ENCODE results near the gene ARID3A.

DNA sequence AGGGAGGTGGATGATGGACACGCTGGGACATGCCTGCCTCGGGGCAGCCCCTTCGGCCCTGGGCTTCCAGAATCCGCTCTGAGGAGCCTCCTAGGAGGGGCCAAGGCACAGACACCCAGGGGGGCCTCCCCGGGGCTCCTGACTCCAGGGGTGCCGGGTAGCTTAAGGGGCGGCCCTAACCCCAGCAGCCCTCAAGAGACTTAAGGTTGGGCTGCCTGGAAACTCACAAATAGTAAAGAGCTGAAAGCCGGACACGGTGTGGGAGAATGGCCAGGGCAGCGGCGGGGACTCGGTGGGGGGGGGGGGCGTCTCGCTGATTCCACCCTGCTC lies 7.7 kb downstream of the ARID3A start:
- TF ChIP-seq, protein P1, sequence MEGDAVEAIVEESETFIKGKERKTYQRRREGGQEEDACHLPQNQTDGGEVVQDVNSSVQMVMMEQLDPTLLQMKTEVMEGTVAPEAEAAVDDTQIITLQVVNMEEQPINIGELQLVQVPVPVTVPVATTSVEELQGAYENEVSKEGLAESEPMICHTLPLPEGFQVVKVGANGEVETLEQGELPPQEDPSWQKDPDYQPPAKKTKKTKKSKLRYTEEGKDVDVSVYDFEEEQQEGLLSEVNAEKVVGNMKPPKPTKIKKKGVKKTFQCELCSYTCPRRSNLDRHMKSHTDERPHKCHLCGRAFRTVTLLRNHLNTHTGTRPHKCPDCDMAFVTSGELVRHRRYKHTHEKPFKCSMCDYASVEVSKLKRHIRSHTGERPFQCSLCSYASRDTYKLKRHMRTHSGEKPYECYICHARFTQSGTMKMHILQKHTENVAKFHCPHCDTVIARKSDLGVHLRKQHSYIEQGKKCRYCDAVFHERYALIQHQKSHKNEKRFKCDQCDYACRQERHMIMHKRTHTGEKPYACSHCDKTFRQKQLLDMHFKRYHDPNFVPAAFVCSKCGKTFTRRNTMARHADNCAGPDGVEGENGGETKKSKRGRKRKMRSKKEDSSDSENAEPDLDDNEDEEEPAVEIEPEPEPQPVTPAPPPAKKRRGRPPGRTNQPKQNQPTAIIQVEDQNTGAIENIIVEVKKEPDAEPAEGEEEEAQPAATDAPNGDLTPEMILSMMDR (IDR thresholded peaks at IDR 0.05; ENCODE audit: extremely low read depth in 1 of 2, insufficient read depth in 1 of 2, low read depth in 1 of 2, low read length in 2 of 2), result no peak
- TF ChIP-seq POLR2AphosphoS5 (IDR thresholded peaks at IDR 0.05; ENCODE audit: insufficient read depth, low read depth, low read length) (no peak), POLR2A (IDR thresholded peaks at IDR 0.05; ENCODE audit: low read depth, low read length) (no peak)
- TF ChIP-seq, protein P2, sequence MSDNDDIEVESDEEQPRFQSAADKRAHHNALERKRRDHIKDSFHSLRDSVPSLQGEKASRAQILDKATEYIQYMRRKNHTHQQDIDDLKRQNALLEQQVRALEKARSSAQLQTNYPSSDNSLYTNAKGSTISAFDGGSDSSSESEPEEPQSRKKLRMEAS (IDR thresholded peaks at IDR 0.05; ENCODE audit: insufficient read depth, insufficient read length), result no peak
